Muscle of leg (tissue), 11 donors: Measurements from ENCODE around the gene TMEM270. TPM values are rescaled to one million over a fixed set of nuclear protein-coding genes. Genes with fewer than 3 reads are reported as not detected.
"Not testable (repeated sequence)": the region's sequence is repeated elsewhere in the genome, so short reads cannot be mapped to it uniquely, and the experiment has no call there.

Experiments
- DNase-seq: peaks from one replicate; pipeline ENCODE4 v3.0.0; 2013
- H3K27ac ChIP-seq: one replicate; pipeline ENCODE4 v1.5.1; 2013; ENCODE audit warnings: mild to moderate bottlenecking, low read length, control low read depth
- H3K27me3 ChIP-seq: one replicate; pipeline ENCODE4 v1.6.1; 2013; ENCODE audit warnings: low read length; ENCODE audit not compliant: control insufficient read depth, insufficient read depth
- H3K36me3 ChIP-seq: one replicate; pipeline ENCODE4 v1.6.1; 2013; ENCODE audit warnings: low read length; ENCODE audit not compliant: control insufficient read depth, insufficient read depth
- H3K4me1 ChIP-seq: one replicate; pipeline ENCODE4 v1.6.1; 2013; ENCODE audit warnings: low read length; ENCODE audit not compliant: control insufficient read depth, insufficient read depth
- H3K4me3 ChIP-seq: one replicate; pipeline ENCODE4 v1.5.1; 2013; ENCODE audit warnings: low read length, control low read depth
- H3K9me3 ChIP-seq: replicated peaks from 2 replicates; pipeline ENCODE4 v1.6.1; 2013; ENCODE audit warnings: low read depth, low read length; ENCODE audit not compliant: control insufficient read depth
- WGBS: methylation state at CpG from one replicate; pipeline ENCODE4 v1.1.5; 2013; ENCODE audit warnings: missing lambda C conversion rate; ENCODE audit not compliant: insufficient coverage; 5-methylcytosine and 5-hydroxymethylcytosine counted together
- polyA plus RNA-seq, 8 donors: library from polyadenylated mRNA; unstranded; fragments of 120-200 nt; gene quantifications; one replicate each; pipeline versions ENCODE4 v1.2.1 to v1.2.3, GENCODE V29; 2013; ENCODE audit warnings: inconsistent platforms in 1 of 8, low replicate concordance in 1 of 8; ENCODE audit not compliant: insufficient read length in 8 of 8, insufficient read depth in 1 of 8
- total RNA-seq: library from RNA; stranded (reverse); fragments of 120-200 nt; gene quantifications from one replicate; pipeline ENCODE4 v1.2.4, GENCODE V29; 2013

The TMEM270 gene
- total and polyA plus RNA-seq, 9 donors, result not detected

- no peaks in the 10 kb centered on the region for H3K9me3 ChIP-seq
- H3K36me3 ChIP-seq, result no peaks in the 10 kb centered on the region
- no peak for DNase-seq
- no peak overlapping the region for H3K4me3 ChIP-seq
- peaks cover 43% of the 10 kb centered on the region for H3K27me3 ChIP-seq
- no peak overlapping the region for H3K27ac ChIP-seq
- peaks cover 30% of the 10 kb centered on the region for H3K4me1 ChIP-seq
- WGBS, result 32% methylated on average over 8 of the region's 16 CpGs
These were observed 28.9 kb upstream of the TMEM270 start for GRCh38 chr7:73831834-73832651.

- no peaks in the 10 kb centered on the region for H3K36me3 ChIP-seq
- 60% methylated on average over 1 of the region's 13 CpGs for WGBS
- H3K4me1 ChIP-seq, result peaks cover 23% of the 10 kb centered on the region
- no peak overlapping the region for H3K4me3 ChIP-seq
- DNase-seq, result no peak
- H3K9me3 ChIP-seq, result no peaks in the 10 kb centered on the region
- H3K27ac ChIP-seq, result no peak overlapping the region
- peaks cover 42% of the 10 kb centered on the region for H3K27me3 ChIP-seq
These were observed 28.2 kb upstream of the TMEM270 start for GRCh38 chr7:73832806-73833205.

GRCh38 chr7:73833251-73833919 is 27.6 kb upstream of the TMEM270 start:
- no peak overlapping the region for H3K27ac ChIP-seq
- WGBS, result 51% methylated on average over 11 of the region's 13 CpGs

GRCh38 chr7:73834626-73835191 is 26.2 kb upstream of the TMEM270 start:
- DNase-seq, result no peak
- Histone ChIP-seq H3K9me3 (no peaks in the 10 kb centered on the region), H3K4me3 (no peak overlapping the region), H3K27me3 (peaks cover 38% of the 10 kb centered on the region), H3K36me3 (no peaks in the 10 kb centered on the region), H3K4me1 (peaks cover 17% of the 10 kb centered on the region), H3K27ac (no peak overlapping the region)
- WGBS, result 98% methylated on average over 4 of the region's 11 CpGs

More at GRCh38 chr7:73833251-73833919, 27.6 kb upstream of the TMEM270 start:
- H3K4me3 ChIP-seq, result no peak overlapping the region
- peaks cover 42% of the 10 kb centered on the region for H3K27me3 ChIP-seq
- no peak for DNase-seq
- peaks cover 18% of the 10 kb centered on the region for H3K4me1 ChIP-seq
- no peaks in the 10 kb centered on the region for H3K36me3 ChIP-seq
- no peaks in the 10 kb centered on the region for H3K9me3 ChIP-seq

- H3K27ac ChIP-seq, H3K36me3 ChIP-seq, H3K9me3 ChIP-seq, DNase-seq, H3K4me3 ChIP-seq: not testable (repeated sequence)
- peaks cover 10% of the 10 kb centered on the region for H3K4me1 ChIP-seq
- H3K27me3 ChIP-seq, result peaks cover 14% of the 10 kb centered on the region
These were observed 23.8 kb upstream of the TMEM270 start for GRCh38 chr7:73837167-73837566.

GRCh38 chr7:73838642-73839041 is 22.3 kb upstream of the TMEM270 start:
- WGBS, result 69% methylated on average over 5 of the region's 6 CpGs
- no peak overlapping the region for H3K4me3 ChIP-seq
- DNase-seq, result no peak
- no peak overlapping the region for H3K27ac ChIP-seq
- H3K9me3 ChIP-seq, result no peaks in the 10 kb centered on the region
- H3K36me3 ChIP-seq, result no peaks in the 10 kb centered on the region
- H3K27me3 ChIP-seq, result peaks cover 3% of the 10 kb centered on the region
- peaks cover 12% of the 10 kb centered on the region for H3K4me1 ChIP-seq

- no peak overlapping the region for H3K27ac ChIP-seq
- H3K9me3 ChIP-seq, result no peaks in the 10 kb centered on the region
- H3K36me3 ChIP-seq, result no peaks in the 10 kb centered on the region
- no peak for DNase-seq
- H3K27me3 ChIP-seq, result peaks cover 2% of the 10 kb centered on the region
- peaks cover 12% of the 10 kb centered on the region for H3K4me1 ChIP-seq
- 94% methylated on average over 2 of the region's 7 CpGs for WGBS
- H3K4me3 ChIP-seq, result no peak overlapping the region
These were observed 21.7 kb upstream of the TMEM270 start for GRCh38 chr7:73839290-73839689.

GRCh38 chr7:73839743-73840714 is 20.9 kb upstream of the TMEM270 start:
- Histone ChIP-seq H3K9me3 (no peaks in the 10 kb centered on the region), H3K27me3 (peaks cover 2% of the 10 kb centered on the region), H3K4me1 (peaks cover 12% of the 10 kb centered on the region), H3K4me3 (no peak overlapping the region), H3K36me3 (no peaks in the 10 kb centered on the region), H3K27ac (no peak overlapping the region)
- no peak for DNase-seq
- 81% methylated on average over 15 of the region's 22 CpGs for WGBS

- Histone ChIP-seq H3K4me3 (no peak overlapping the region), H3K36me3 (no peaks in the 10 kb centered on the region), H3K27ac (no peak overlapping the region), H3K9me3 (no peaks in the 10 kb centered on the region), H3K4me1 (peaks cover 12% of the 10 kb centered on the region), H3K27me3 (peaks cover 2% of the 10 kb centered on the region)
- 84% methylated on average over 11 of the region's 16 CpGs for WGBS
- DNase-seq, result no peak
These were observed 20.1 kb upstream of the TMEM270 start for GRCh38 chr7:73840715-73841379.
